ENCODE measurements around the gene TP53AIP1. TPM values are rescaled to one million over a fixed set of nuclear protein-coding genes. Genes with fewer than 3 reads are reported as not detected.

The TP53AIP1 gene
- total and polyA plus RNA-seq, 2 of the 8 experiments (the other 6 are each of a cell fraction or from before 2014, with no cell fraction given): 0.03 TPM; not detected in 1

DNA sequence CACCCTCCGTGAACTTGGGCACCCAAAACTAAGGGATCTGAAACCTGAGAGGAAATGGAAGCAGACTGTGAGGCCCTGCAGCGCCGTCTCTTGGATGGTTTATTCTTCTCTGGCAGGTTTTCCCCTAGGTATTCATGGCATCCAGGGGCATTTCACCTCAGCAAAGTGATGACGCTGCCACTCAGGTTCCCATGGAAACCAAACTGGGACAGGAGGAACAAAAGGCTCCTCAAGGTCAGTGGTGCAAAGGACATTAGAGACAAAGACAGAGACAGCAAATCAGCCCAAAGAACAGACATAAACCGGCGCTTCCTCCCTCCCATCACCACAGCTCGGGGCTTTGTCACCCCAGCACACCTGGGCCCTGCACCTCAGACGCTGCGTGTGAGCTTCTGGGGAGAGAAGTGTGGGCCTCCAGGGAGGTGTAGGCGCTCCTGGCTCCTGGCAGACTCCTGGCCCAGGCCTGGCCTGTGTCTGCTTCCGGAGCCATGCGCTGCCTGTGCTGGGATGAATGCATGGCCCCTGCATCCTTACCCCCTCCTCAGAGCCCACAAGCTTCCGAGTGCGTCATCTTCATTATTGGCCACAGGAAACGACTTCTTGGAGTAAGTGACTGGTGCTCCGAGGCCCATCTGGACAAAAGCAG is 5.9 kb downstream of the TP53AIP1 start (continued):
- TF ChIP-seq EP300 (IDR thresholded peaks at IDR 0.05; ENCODE audit: borderline replicate concordance in 1 of 2, low read depth in 2 of 2, low read length in 2 of 2) (peak in 1 of 2 experiments; percentile 80; a peak in 1 of 3 replicates), KDM4A (IDR thresholded peaks at IDR 0.05; ENCODE audit: low read depth, low read length, severe bottlenecking) (no peak), POLR2A (IDR thresholded peaks at IDR 0.05; ENCODE audit: control extremely low read depth in 1 of 2, low read depth in 2 of 2, low read length in 2 of 2) (peak in 1 of 2 experiments; percentile 38; a peak in 1 of 3 replicates), HDAC2 (IDR thresholded peaks at IDR 0.05; ENCODE audit: borderline replicate concordance in 1 of 2, low read depth in 2 of 2, low read length in 2 of 2) (no peak), SRF (IDR thresholded peaks at IDR 0.05; ENCODE audit: low read depth, low read length) (no peak), PHF8 (conservative IDR thresholded peaks at IDR 0.05; ENCODE audit: low read depth, low read length) (no peak), TEAD4 (IDR thresholded peaks at IDR 0.05; ENCODE audit: low read depth, low read length) (peak; percentile 92), SUZ12 (IDR thresholded peaks at IDR 0.05; ENCODE audit: low read length) (no peak), CTCF (IDR thresholded peaks at IDR 0.05; ENCODE audit: control extremely low read depth in 1 of 3, insufficient read depth in 1 of 3, low read depth in 1 of 3, low read length in 3 of 3) (peak; percentile 7 to 27 (median 20); a peak in 3 of 4 replicates), YY1 (IDR thresholded peaks at IDR 0.05; ENCODE audit: low read depth, low read length) (0 out of 2 replicates have a peak, but pooled peaks have one; percentile 60), POU5F1 (IDR thresholded peaks at IDR 0.05; ENCODE audit: low read depth, low read length) (no peak), TAF1 (IDR thresholded peaks at IDR 0.05; ENCODE audit: low read depth, low read length) (0 out of 2 replicates have a peak, but pooled peaks have one; percentile 40), ATF3 (IDR thresholded peaks at IDR 0.05; ENCODE audit: insufficient read depth, low read depth, low read length) (no peak), KDM1A (IDR thresholded peaks at IDR 0.05; ENCODE audit: borderline replicate concordance, low read length) (no peak)

Measured in H1 (cell line).